HFFc6 (cell line): ENCODE measurements around the gene RBM26. TPM values are rescaled to one million over a fixed set of nuclear protein-coding genes. Genes with fewer than 3 reads are reported as not detected.
A peak's percentile ranks its signal among the peaks of the same experiment; 100 is the strongest.

Experiments
- DNase-seq: peaks from one replicate; pipeline ENCODE4 v3.0.0-alpha.2; 2018
- H3K27ac Mint-ChIP-seq: 2 replicates; pipeline ENCODE4 v1.8.0; 2020; ENCODE audit warnings: mild to moderate bottlenecking, mixed read lengths
- H3K27me3 Mint-ChIP-seq: 2 replicates; pipeline ENCODE4 v1.8.0; 2021; ENCODE audit warnings: mild to moderate bottlenecking, moderate library complexity, mixed read lengths; ENCODE audit not compliant: insufficient read depth
- H3K36me3 Mint-ChIP-seq: 2 replicates; pipeline ENCODE4 v1.8.0; 2021; ENCODE audit warnings: low read depth, mixed read lengths
- H3K4me1 Mint-ChIP-seq: 2 replicates; pipeline ENCODE4 v1.8.0; 2020; ENCODE audit warnings: low read depth, mixed read lengths
- H3K4me3 Mint-ChIP-seq: 2 replicates; pipeline ENCODE4 v1.8.0; 2020; ENCODE audit warnings: mild to moderate bottlenecking, moderate library complexity, mixed read lengths
- H3K9me3 Mint-ChIP-seq: 2 replicates; pipeline ENCODE4 v1.8.0; 2020; ENCODE audit warnings: mild to moderate bottlenecking, mixed read lengths
- CTCF ChIP-seq: fragments of 200-600 bp; sonication (generic); IDR thresholded peaks from 2 replicates; pipeline ENCODE4 v1.5.0; 2021; ENCODE audit warnings: antibody characterized with exemption, mild to moderate bottlenecking
- long read RNA-seq: library from polyadenylated mRNA; unstranded; transcript quantifications from one replicate; pipeline ENCODE4 v2.0.0, GENCODE V29; 2019
- total RNA-seq, 6 experiments: library from RNA; stranded (reverse); fragmentation: NEBNext Ultra II Directional; extraction: Animal tissue kit (Norgen Biotek cat#: 25700); gene quantifications; 2 replicates in 1 of 6; 3 replicates in 5 of 6; pipeline ENCODE4 v1.2.3, GENCODE V29; 2021

Gene RBM26
- total RNA-seq: 10 to 100 TPM; 28.5 to 37.6 (median 33.3) TPM
- long read RNA-seq, full-length matches to known transcripts: 2 of 13 reads
- long read RNA-seq, partial matches to known transcripts: 6 of 13 reads
- long read RNA-seq, other reads (novel, unspliced or antisense): 5 of 13 reads

GRCh38 chr13:79405831-79406596 is at the start of gene RBM26:
Gene RBM26 (minus strand): TSS chr13:79406255. CDS start chr13:79405774, 481 bp downstream.
- Mint-ChIP-seq H3K4me1 (peaks cover 16% of the 10 kb centered on the region), H3K27me3 (peaks cover 2% of the 10 kb centered on the region; the same call in 1 of the 2 replicates), H3K36me3 (peaks cover 7% of the 10 kb centered on the region), H3K4me3 (no peak within 1 kb of the TSS; the same call in 1 of the 2 replicates), H3K9me3 (no peaks in the 10 kb centered on the region), H3K27ac (peak within 1 kb of the TSS; percentile 95)
- DNase-seq: peak; percentile 91
- TF ChIP-seq CTCF: no peak

- DNase-seq: peak; percentile 82
- Mint-ChIP-seq H3K4me3 (peak overlapping the region; percentile 41; the same call in 1 of the 2 replicates), H3K9me3 (no peaks in the 10 kb centered on the region), H3K27me3 (no peaks in the 10 kb centered on the region; the same call in 1 of the 2 replicates), H3K27ac (peak overlapping the region; percentile 82), H3K4me1 (peaks cover 89% of the 10 kb centered on the region), H3K36me3 (no peaks in the 10 kb centered on the region)
- no peak for TF ChIP-seq CTCF
Measured at GRCh38 chr13:79455331-79455730, 49.3 kb upstream of the RBM26 start.

- H3K27me3 Mint-ChIP-seq: no peaks in the 10 kb centered on the region; the same call in 1 of the 2 replicates
- DNase-seq: no peak
- no peaks in the 10 kb centered on the region for H3K9me3 Mint-ChIP-seq
- peak overlapping the region; percentile 96 for H3K27ac Mint-ChIP-seq
- H3K36me3 Mint-ChIP-seq: no peaks in the 10 kb centered on the region
- peaks cover 69% of the 10 kb centered on the region for H3K4me1 Mint-ChIP-seq
- no peak overlapping the region for H3K4me3 Mint-ChIP-seq
- no peak for TF ChIP-seq CTCF
Measured at GRCh38 chr13:79452239-79452913, 46.3 kb upstream of the RBM26 start.

- no peaks in the 10 kb centered on the region for H3K36me3 Mint-ChIP-seq
- TF ChIP-seq CTCF: no peak
- peak; percentile 93 for DNase-seq
- H3K4me3 Mint-ChIP-seq: peak overlapping the region; percentile 77
- H3K9me3 Mint-ChIP-seq: no peaks in the 10 kb centered on the region
- H3K4me1 Mint-ChIP-seq: peaks cover 64% of the 10 kb centered on the region
- peak overlapping the region; percentile 96 for H3K27ac Mint-ChIP-seq
- H3K27me3 Mint-ChIP-seq: no peaks in the 10 kb centered on the region; the same call in 1 of the 2 replicates
Measured at GRCh38 chr13:79451500-79451962, 45.5 kb upstream of the RBM26 start.

GRCh38 chr13:79450110-79450509 is 44.1 kb upstream of the RBM26 start:
- DNase-seq: no peak
- Mint-ChIP-seq H3K27ac (no peak overlapping the region), H3K36me3 (no peaks in the 10 kb centered on the region), H3K9me3 (no peaks in the 10 kb centered on the region), H3K4me3 (no peak overlapping the region), H3K27me3 (no peaks in the 10 kb centered on the region; the same call in 1 of the 2 replicates), H3K4me1 (peaks cover 56% of the 10 kb centered on the region)
- no peak for TF ChIP-seq CTCF
